GM10248 (cell line): ENCODE measurements around the gene SERPINB7.

ENCODE experiments used
- CTCF ChIA-PET: fragments of 300-600 bp; sonication (Branson Sonifier 250); formaldehyde crosslinking; extraction: SDS; loops from one replicate; lab custom pipeline; 2021; ENCODE audit warnings: antibody characterized with exemption; lab: Yijun Ruan, JAX
- POLR2A ChIA-PET: fragments of 350-650 bp; sonication (Branson Sonifier 250); formaldehyde crosslinking; extraction: SDS; loops from one replicate; lab custom pipeline; 2020; ENCODE audit warnings: antibody characterized with exemption; lab: Yijun Ruan, JAX
- DNase-seq: peaks from one replicate; pipeline ENCODE4 v3.0.0; 2012; ENCODE audit errors: extremely low spot score
- CTCF ChIP-seq: IDR thresholded peaks from 2 replicates; pipeline ENCODE4 v1.5.1; 2012; ENCODE audit warnings: mild to moderate bottlenecking, low read depth; ENCODE audit errors: extremely low read depth, missing control alignments, control extremely low read depth

SERPINB7 gene

DNA sequence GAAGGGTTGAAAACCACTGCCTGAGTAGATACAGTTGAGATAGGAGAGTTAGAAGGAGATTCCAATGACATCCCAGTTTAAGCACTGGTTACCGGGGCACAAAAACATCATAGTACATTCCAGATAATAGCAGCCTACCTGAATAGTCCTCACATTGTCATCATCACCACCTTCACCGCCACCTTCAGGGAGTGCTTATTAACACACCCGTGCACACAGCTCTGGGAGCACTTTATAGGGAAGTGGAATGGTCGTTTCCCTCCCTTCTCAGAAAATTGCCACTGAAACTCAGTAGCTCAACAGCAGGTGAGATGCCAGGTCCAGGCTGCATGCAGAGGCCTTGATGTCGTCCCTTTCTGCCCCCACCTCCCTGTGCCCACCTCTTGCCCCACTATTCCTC is 8.2 kb downstream of the SERPINB7 start:
- ChIA-PET CTCF (interaction anchor here (1.1 to 2.4 kb wide), 3 partner anchors 19 to 266 kb away, joined by 3 to 5 read pairs (median 4); no protein-coding TSS in a partner anchor), POLR2A (no interaction called here)
- DNase-seq, result peak; percentile 6
- no peak for TF ChIP-seq CTCF

DNA sequence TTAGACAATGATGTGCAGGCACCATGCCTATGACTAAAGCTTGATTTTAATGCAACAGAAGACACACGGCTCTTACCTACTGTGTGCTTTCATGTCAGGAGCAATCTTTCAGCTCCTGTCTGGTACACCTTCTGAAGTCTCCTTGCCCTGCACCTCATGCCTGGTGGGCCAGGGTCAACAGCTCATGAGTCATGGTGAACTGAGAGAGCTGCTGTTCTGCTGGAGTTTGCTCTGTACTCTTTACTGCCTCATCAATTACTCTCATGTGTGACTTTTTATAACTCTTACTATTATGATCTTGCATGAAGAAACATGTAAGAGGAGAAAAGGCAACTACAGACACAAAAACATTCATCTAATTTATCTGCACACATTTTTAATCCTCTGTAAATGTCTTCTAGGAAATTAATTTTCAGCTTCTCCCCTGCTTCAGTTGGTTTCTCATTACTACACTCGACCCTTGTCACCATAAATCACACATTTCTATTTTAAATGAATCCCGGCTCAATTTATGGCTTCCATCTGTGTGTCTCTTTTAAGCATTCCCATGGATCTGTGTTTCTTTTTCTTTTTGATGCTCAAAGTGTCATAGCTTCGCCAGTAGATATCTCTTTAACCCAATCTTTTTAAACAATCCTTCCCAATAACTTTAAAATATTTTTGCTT is 9.7 kb downstream of the SERPINB7 start:
- no peak for DNase-seq
- no peak for TF ChIP-seq CTCF
- POLR2A ChIA-PET, result no interaction called here
- CTCF ChIA-PET, result interaction anchor here (1.0 to 2.4 kb wide), 4 partner anchors 12 to 257 kb away, joined by 3 to 5 read pairs (median 4); no protein-coding TSS in a partner anchor

GRCh38 chr18:63787673-63788072 is 12.5 kb downstream of the SERPINB7 start:
- POLR2A ChIA-PET, result no interaction called here
- DNase-seq, result no peak
- no peak for TF ChIP-seq CTCF
- CTCF ChIA-PET, result no interaction called here

GRCh38 chr18:63788447-63789096 is 13.4 kb downstream of the SERPINB7 start:
- POLR2A ChIA-PET, result no interaction called here

GRCh38 chr18:63789327-63789726 is 14.1 kb downstream of the SERPINB7 start:
- POLR2A ChIA-PET, result no interaction called here
- CTCF ChIA-PET, result interaction anchor here (1.1 to 1.8 kb wide), 4 partner anchors 10 to 27 kb away, joined by 3 to 7 read pairs (median 4); no protein-coding TSS in a partner anchor
- DNase-seq, result no peak
- TF ChIP-seq CTCF, result no peak

More at GRCh38 chr18:63788447-63789096, 13.4 kb downstream of the SERPINB7 start:
- CTCF ChIA-PET, result interaction anchor here (1.7 to 1.8 kb wide), 2 partner anchors 12 to 15 kb away, joined by 4 to 7 read pairs; no protein-coding TSS in a partner anchor
- no peak for DNase-seq
- TF ChIP-seq CTCF, result no peak

- no peak for DNase-seq
- POLR2A ChIA-PET, result no interaction called here
- TF ChIP-seq CTCF, result no peak
- CTCF ChIA-PET, result interaction anchor here (1.0 kb wide), 1 partner anchor 19 kb away, joined by 3 read pairs; no protein-coding TSS in a partner anchor
Measured at GRCh38 chr18:63795606-63796005, 20.4 kb downstream of the SERPINB7 start.
